Kasumi-1 (cell line): ENCODE measurements around the gene BEST1.
A peak's percentile ranks its signal among the peaks of the same experiment; 100 is the strongest.

ENCODE experiments used
- DNase-seq, 2 experiments: peaks; one replicate each; lab custom pipeline; 2025; lab: John Stamatoyannopoulos, UW

Gene BEST1

GRCh38 chr11:61950035-61950547 is at the start of gene BEST1:
BEST1 (plus strand) TSS chr11:61950351; CDS start chr11:61951807, 1,456 bp downstream.
- no peak for DNase-seq

GRCh38 chr11:61901397-61901796 is 48.8 kb upstream of the BEST1 start:
- DNase-seq: no peak

DNA sequence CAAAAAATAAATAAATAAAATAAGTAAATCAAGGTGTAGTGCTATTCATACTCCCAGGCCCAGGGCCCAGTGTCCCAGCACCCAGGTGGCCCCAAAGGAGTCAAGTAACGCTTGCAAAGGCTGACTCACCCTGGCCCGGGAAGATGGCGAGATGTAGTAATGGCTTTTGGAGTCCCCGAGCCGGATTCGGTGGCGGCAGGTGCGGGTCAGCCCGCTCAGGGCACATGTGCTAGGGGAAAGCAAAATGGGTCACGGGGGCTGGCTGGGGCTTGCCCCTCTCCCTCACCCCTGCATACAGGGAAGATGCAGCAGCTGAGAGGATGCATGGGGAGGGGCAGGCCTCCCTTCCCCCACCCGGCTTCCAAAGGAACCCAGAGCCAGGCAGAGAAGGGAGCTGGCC is 47.8 kb upstream of the BEST1 start:
- DNase-seq: no peak

DNA sequence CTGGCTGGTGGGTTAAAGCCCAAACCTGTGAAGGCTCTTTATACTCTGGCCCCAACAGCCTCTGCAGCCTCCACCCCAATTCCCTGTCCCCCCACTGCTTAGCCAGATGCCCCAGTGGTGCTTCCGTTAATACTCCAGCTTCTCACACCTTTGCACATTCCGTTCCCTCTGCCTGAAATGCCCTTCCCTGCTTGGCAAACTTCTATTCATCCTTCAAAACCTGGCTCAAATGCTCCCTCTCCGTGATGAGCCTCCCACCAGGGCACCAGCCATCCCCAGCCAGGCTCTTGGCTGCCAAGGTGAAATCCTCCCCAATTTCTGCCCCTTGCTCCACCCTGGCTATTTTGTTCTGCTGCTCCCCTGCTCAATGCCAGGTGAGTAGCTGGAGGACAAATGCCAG is 46.3 kb upstream of the BEST1 start:
- DNase-seq: no peak

- no peak for DNase-seq
Observed at GRCh38 chr11:61904539-61905048, 45.6 kb upstream of the BEST1 start.

- no peak for DNase-seq
Observed at GRCh38 chr11:61905067-61905696, 45.0 kb upstream of the BEST1 start.

DNA sequence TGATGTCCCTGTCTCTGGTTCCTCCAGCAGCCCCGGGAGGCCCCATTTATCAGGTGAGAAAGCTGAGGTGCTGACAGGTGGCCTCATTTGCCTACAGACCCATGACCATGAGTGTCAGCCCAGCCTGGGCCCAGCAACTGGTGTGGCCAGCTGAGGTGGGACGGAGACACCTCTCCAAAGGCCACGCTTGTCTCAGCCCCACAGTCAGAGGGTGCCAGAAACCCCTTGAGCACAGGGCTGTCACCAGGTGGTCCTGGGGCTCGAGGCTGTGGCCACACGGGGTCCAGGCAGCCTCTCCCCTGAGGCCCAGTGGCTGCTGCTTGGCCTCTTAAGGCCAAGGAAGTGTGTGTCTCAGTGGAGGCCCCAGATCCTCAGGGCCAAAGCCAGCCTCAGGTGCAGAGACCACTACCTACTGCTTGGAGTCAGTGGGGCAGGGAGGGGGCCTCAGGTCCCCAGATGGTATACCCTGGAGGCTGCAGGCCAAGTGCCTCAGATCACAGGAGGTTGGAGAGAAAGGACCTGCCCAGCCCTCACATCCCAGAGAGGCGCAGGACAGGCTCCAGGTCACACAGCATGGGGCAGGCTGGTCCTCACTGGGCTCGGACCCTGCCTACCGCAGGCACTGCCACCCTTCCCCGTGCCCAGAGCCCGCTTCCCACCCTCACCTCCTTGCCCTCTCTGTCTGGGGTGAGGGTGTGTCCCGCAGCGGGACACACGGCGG is 44.2 kb upstream of the BEST1 start:
- DNase-seq: no peak

DNA sequence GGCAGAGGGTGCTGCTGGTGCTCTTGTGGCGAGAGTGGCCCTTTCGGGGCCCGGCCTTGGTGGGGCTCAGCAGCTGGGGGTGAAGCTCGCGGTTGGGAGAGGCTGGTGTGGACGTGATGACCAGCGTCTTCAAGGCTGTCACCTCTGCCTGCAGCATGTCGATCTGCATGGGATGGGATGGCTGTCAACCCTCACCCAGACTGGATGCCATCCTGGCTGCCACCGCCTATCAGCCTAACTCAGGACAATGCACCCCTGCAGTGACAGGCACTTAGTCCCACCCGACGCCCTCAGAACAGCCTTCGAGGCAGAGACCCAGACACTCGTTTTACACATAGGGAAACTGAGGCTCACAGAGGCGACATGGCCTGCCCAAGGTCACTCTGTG is 43.6 kb upstream of the BEST1 start:
- no peak for DNase-seq

DNA sequence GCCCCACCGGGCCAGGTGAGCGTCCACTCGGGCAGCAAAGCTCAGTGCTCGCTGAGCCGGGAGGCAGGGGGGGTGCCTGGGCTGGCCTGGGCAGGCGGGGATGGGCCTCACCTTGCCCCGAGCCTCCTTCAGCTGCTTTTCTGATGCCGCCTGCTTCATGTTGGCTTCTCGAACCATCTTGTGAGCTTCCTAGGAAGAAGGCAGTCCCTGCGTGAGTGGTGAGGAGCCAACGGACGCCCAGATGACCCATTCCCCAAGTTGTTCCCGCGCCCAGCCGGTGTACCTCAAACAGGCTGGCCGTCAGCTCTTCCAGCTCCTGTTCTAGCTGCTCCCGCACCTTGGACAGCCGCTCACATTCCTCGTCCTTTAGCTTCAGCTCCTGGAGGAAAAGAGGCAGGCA is 42.9 kb upstream of the BEST1 start:
- DNase-seq: no peak

GRCh38 chr11:61907871-61908729 is 42.1 kb upstream of the BEST1 start:
- no peak for DNase-seq

DNA sequence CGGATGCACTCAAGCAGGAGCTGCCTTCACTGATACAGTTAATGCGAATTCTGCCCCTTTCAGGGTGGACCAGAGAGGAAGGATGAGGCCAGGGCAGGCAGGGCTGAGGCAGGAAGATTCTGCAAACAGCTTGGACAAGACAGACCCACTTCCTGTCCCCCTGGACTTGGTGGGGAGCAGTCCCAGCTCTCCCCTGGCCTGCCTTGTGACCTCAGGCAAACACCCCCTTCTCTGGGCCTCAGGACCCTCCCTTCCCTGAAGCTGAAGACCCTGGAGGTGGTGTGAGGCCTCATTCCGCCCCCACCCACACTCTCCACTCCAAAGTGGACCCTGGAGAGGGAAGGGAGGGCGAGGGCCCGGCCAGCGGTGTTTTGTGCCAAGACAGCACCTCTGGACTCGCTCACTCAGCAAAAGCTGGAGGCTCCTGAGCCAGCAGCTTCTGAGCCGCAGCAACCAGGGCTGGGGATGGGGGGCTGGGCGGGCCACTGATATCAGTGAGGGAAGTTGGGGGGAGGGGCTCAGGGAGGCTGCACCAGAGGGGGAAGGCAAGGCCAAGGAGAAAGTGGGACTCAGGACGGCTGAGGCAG is 41.3 kb upstream of the BEST1 start:
- DNase-seq: no peak

GRCh38 chr11:61910187-61911127 is 39.7 kb upstream of the BEST1 start:
- no peak for DNase-seq

DNA sequence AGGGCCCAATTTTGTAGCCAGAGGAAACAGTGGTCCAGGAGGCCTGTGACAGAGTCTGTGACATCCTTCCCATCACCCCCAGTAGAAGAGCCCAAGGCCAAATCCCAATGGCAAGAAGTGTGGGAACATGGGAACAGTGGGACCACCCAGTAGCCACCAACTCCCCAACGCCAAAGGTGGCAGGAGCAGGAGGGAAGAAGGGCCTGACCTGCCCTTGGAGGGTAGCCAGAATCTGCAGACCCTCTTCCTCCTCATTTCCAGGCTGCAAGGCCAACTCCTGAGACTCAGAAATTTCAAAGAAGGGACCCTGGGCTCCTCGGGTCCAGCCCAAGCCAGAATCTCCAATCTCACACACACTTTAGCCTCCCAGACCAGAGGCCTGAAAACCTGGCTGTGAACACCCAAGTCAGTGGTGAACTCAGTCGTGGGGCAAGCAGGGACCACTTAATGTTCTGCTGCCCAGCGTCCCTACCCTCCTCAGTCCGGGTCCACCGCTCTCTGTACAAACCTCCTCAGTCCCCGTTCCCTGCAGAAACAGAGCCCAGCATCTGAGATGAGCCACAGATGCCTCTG is 38.9 kb upstream of the BEST1 start:
- no peak for DNase-seq

DNA sequence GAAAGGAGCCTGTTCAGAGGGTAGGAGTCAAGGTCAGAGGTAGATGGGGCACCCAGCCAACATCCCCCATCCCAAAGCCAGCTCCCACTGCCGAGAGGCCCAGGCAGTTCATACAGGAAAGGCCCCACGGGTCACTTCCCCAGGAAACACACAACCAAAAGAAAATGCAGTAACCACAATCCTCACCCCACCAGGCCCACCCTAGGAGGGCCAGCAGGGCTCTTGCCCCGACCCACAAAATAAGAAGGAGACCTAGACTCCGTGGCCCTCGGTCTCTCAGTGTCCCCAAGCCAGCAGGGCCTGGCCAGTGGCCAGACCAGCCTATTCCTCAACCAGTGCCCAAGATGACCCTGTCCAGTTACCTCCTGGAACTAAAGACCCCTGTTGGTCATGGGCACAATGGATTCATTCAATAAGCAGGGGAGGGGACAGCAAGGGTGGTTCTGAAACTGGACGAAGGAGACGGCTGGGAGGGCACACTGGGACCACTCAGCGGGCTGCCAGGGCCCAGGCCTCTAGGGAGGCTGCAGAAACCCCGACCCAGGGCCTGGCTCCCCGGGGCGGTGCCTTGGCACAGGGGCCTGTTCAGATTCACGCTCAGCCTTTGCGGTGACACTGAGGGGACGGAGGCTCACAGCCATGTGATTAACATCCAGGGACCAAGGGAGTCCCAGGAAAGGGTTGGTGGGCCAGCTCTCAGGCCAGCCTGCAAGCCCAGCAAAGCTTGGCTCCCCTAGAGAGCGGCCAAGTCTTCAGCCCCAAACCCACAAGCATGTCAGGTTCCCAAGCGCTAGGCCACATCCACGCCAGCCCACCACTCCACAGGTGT is 38.2 kb upstream of the BEST1 start:
- DNase-seq: no peak

DNA sequence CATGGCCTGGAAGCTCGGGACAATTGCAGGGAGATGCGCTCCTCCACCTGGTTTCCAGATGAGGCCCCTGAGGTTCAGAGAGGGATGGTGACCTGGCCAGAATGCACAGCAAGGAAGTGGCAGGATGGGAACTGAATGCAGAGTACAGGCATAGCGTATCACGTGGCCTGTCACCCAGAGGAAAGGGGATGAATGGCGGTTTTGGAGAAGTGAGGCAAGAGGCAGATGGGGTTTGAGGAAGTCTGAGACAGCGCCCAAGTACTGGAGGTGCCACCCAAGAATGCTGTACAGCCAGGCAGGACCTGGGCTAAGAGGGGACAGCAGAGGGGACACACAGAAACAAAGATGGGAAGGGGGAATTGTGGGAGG is 37.6 kb upstream of the BEST1 start:
- DNase-seq: peak; percentile 92 to 95

GRCh38 chr11:61912991-61913698 is 37.0 kb upstream of the BEST1 start:
- DNase-seq: no peak

DNA sequence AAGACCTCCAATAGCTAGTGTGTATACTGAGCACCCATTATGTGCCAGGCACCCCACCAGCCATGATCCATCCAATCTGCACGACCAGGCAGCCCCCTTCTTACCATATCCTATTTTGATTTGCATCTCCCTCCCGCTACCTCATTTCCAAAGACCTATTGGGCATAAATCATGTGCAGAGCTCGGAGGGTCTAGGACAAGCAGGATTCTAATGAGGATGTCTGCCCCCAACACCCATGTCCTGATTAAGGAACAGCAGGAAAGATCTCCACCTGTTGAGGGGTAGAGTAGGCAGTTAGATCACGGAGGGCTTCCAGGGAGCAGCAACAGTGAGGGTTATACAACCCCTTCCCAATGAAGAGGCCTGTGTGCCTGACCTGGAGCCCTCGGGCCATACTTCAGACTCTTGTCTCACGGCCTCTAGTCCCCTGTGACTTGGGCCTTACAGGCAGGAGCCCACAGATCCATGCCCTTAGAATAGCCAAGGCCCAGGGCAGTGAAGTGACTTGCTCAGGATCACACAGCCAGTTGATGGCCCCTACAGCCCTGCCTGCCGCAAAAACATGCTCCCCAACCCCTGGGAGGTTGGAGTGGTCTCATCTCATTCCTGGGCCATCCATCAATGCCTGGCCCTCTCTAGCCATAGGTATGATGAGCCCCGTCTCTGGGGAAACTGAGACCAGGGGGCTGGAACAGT is 36.3 kb upstream of the BEST1 start:
- DNase-seq: no peak

- DNase-seq: no peak
Observed at GRCh38 chr11:61914471-61915171, 35.5 kb upstream of the BEST1 start.
